Endothelial cell of umbilical vein (primary cell): ENCODE measurements around the gene IPPK. TPM values are rescaled to one million over a fixed set of nuclear protein-coding genes. Genes with fewer than 3 reads are reported as not detected.

Source experiments
- BruUV-seq: library from RNA; stranded (reverse); fragments of 400-500 nt; replicated peaks from 2 replicates; lab custom pipeline; 2021; lab: Mats Ljungman, UMichigan
- CTCF ChIA-PET: fragments of 300-600, 350-600 bp; sonication (Branson Sonifier 250); formaldehyde crosslinking; loops from one replicate; lab custom pipeline; 2021; ENCODE audit warnings: antibody characterized with exemption, inconsistent platforms; lab: Charles Lee
- POLR2A ChIA-PET: fragments of 300-600, 350-600 bp; sonication (Branson Sonifier 250); formaldehyde crosslinking; loops from one replicate; lab custom pipeline; 2021; ENCODE audit warnings: antibody characterized with exemption, inconsistent platforms; lab: Charles Lee
- DNase-seq: peaks from one replicate; pipeline ENCODE4 v3.0.0-alpha.2; 2011; ENCODE audit warnings: low read depth, low spot score
- FAIRE-seq: peaks from 2 replicates; lab custom pipeline; 2011; peaks lifted over from hg19 to GRCh38; lab: Jason Lieb, UNC
- H2AFZ ChIP-seq: 2 replicates; pipeline ENCODE4 v1.6.0; 2012; ENCODE audit warnings: low read depth, low read length, control low read depth, inconsistent platforms
- H3K27ac ChIP-seq: 2 replicates; pipeline ENCODE4 v1.5.1; 2011; ENCODE audit warnings: low read depth, mild to moderate bottlenecking, control low read depth, low read length, moderate library complexity; ENCODE audit not compliant: insufficient read depth
- H3K27me3 ChIP-seq, 2 experiments: 2 replicates each; pipeline versions ENCODE4 v1.6.0 to v1.6.1; 2011; ENCODE audit warnings: low read length in 2 of 2, mixed read lengths in 1 of 2; ENCODE audit not compliant: control insufficient read depth in 2 of 2, insufficient read depth in 2 of 2
- H3K36me3 ChIP-seq, 2 experiments: 2 replicates in 1 of 2; 3 replicates in 1 of 2; pipeline ENCODE4 v1.5.1; 2011; ENCODE audit warnings: low read length in 2 of 2, mild to moderate bottlenecking in 1 of 2, moderate library complexity in 1 of 2; ENCODE audit not compliant: control insufficient read depth in 2 of 2, insufficient read depth in 2 of 2; ENCODE audit errors: extremely low read depth in 1 of 2
- H3K4me1 ChIP-seq: 3 replicates; pipeline ENCODE4 v1.5.1; 2011; ENCODE audit warnings: mild to moderate bottlenecking, low read length; ENCODE audit not compliant: control insufficient read depth, insufficient read depth; ENCODE audit errors: extremely low read depth
- H3K4me2 ChIP-seq: 2 replicates; pipeline ENCODE4 v1.6.1; 2011; ENCODE audit warnings: low read length, control low read depth, mixed read lengths; ENCODE audit not compliant: insufficient read depth
- H3K4me3 ChIP-seq, 3 experiments: fragments of 200-600 bp in 1 of 3; sonication (generic), shearing (Covaris generic) in 1 of 3; replicated peaks in 1 of 3; 2 replicates each; pipeline ENCODE4 v1.5.1; 2011 to 2016; ENCODE audit warnings: control low read depth in 3 of 3, low read length in 3 of 3, mild to moderate bottlenecking in 2 of 3, inconsistent platforms in 1 of 3, low read depth in 1 of 3, moderate library complexity in 1 of 3; ENCODE audit not compliant: insufficient read depth in 1 of 3
- H3K79me2 ChIP-seq: 2 replicates; pipeline ENCODE4 v1.6.0; 2012; ENCODE audit warnings: low read length, inconsistent platforms; ENCODE audit not compliant: control insufficient read depth, insufficient read depth
- H3K9ac ChIP-seq: replicated peaks from 2 replicates; pipeline ENCODE3; 2011; ENCODE audit warnings: low read length, control low read depth; ENCODE audit not compliant: insufficient read depth; ENCODE audit errors: extremely low read depth
- H3K9me1 ChIP-seq: replicated peaks from 3 replicates; pipeline ENCODE4 v1.6.0; 2011; ENCODE audit warnings: mild to moderate bottlenecking, low read length; ENCODE audit not compliant: control insufficient read depth, insufficient read depth; ENCODE audit errors: extremely low read depth
- H3K9me3 ChIP-seq: replicated peaks from 2 replicates; pipeline ENCODE4 v1.5.1; 2012; ENCODE audit warnings: low read length, inconsistent platforms; ENCODE audit not compliant: control insufficient read depth, insufficient read depth
- H4K20me1 ChIP-seq: replicated peaks from 2 replicates; pipeline ENCODE3; 2011; ENCODE audit warnings: mild to moderate bottlenecking, low read length; ENCODE audit not compliant: control insufficient read depth, insufficient read depth; ENCODE audit errors: extremely low read depth
- CTCF ChIP-seq, 2 donors: IDR thresholded peaks; 1 replicate in 1 of 2; 2 replicates in 1 of 2; pipeline ENCODE4 v1.5.1; 2011; ENCODE audit warnings: low read length in 2 of 2, mild to moderate bottlenecking in 2 of 2, moderate library complexity in 2 of 2, control low read depth in 1 of 2, inconsistent platforms in 1 of 2, low read depth in 1 of 2; ENCODE audit not compliant: insufficient read depth in 1 of 2; ENCODE audit errors: extremely low read depth in 1 of 2
- EZH2 ChIP-seq: IDR thresholded peaks from 2 replicates; pipeline ENCODE4 v1.6.1; 2012; ENCODE audit warnings: borderline replicate concordance, low read depth, mild to moderate bottlenecking, moderate library complexity, low read length, inconsistent platforms; ENCODE audit not compliant: severe bottlenecking
- FOS ChIP-seq: IDR thresholded peaks from 2 replicates; pipeline ENCODE4 v1.6.1; 2011; ENCODE audit warnings: mild to moderate bottlenecking, low read length, moderate library complexity, borderline replicate concordance; ENCODE audit not compliant: insufficient read depth
- GATA2 ChIP-seq: IDR thresholded peaks from 2 replicates; pipeline ENCODE4 v1.7.0; 2011; ENCODE audit warnings: low read depth, mild to moderate bottlenecking, moderate library complexity, mixed read lengths, low read length; ENCODE audit not compliant: insufficient read length, insufficient read depth
- JUN ChIP-seq: IDR thresholded peaks from 2 replicates; pipeline ENCODE4 v1.6.1; 2011; ENCODE audit warnings: borderline replicate concordance, low read depth; ENCODE audit not compliant: insufficient read length, insufficient read depth
- MAX ChIP-seq: IDR thresholded peaks from 2 replicates; pipeline ENCODE4 v1.6.1; 2011; ENCODE audit not compliant: insufficient read depth, insufficient read length
- MYC ChIP-seq: IDR thresholded peaks from one replicate; pipeline ENCODE4 v1.6.1; 2011; ENCODE audit warnings: mild to moderate bottlenecking, low read depth, low read length
- POLR2A ChIP-seq: IDR thresholded peaks from 2 replicates; pipeline ENCODE4 v1.6.1; 2012; ENCODE audit warnings: low read depth, mild to moderate bottlenecking, control low read depth, low read length
- POLR2AphosphoS5 ChIP-seq: IDR thresholded peaks from 2 replicates; pipeline ENCODE4 v1.6.1; 2012; ENCODE audit warnings: low read depth, mild to moderate bottlenecking, control low read depth, low read length, moderate library complexity; ENCODE audit not compliant: insufficient read depth
- dilution Hi-C: fragments of 300-500 bp; cut with MboI; formaldehyde crosslinking; loops from one replicate; pipeline ENCODE4 v1.15.0; 2019; ENCODE audit warnings: low sequenced_read_pairs; ENCODE audit not compliant: extremely low pct_ligation_motif_present
- intact Hi-C: fragments of 100-400 bp; cut with micrococcal nuclease; formaldehyde crosslinking; loops from one replicate; pipeline ENCODE4 v1.10.0; 2022
- polyA plus RNA-seq, 4 experiments: library from polyadenylated mRNA; depleted of rRNA in 3 of 4; stranded (reverse) in 3 of 4; unstranded in 1 of 4; fragments of >200 nt; gene quantifications; 2 replicates each; pipeline versions ENCODE4 v1.2.1 to v1.2.3, GENCODE V29; 2011 to 2012; ENCODE audit warnings: missing spikeins in 1 of 4
- total RNA-seq: library from RNA; stranded (reverse); gene quantifications from 2 replicates; pipeline ENCODE4 v1.2.3, GENCODE V29; 2021

IPPK gene
- total and polyA plus RNA-seq, 2 donors (not counting 3 experiments of a cell fraction or from before 2014, with no cell fraction given) = 14.0 to 28.0 TPM

GRCh38 chr9:92611621-92612285 is 58.2 kb downstream of the IPPK start:
- no TSS peak for BruUV-seq
- Histone ChIP-seq H3K4me1 (no peaks in the 10 kb centered on the region), H3K4me2 (no peak overlapping the region), H3K27me3 (no peaks in the 10 kb centered on the region), H3K36me3 (peaks cover 6 to 23% of the 10 kb centered on the region in 2 experiments), H3K4me3 (no peak overlapping the region), H3K9ac (no peak overlapping the region), H4K20me1 (no peaks in the 10 kb centered on the region), H3K9me1 (no peaks in the 10 kb centered on the region), H3K9me3 (no peaks in the 10 kb centered on the region), H2AFZ (no peak overlapping the region), H3K79me2 (no peaks in the 10 kb centered on the region), H3K27ac (no peak overlapping the region)
- ChIA-PET CTCF (no interaction called here), POLR2A (no interaction called here)
- DNase-seq (no peak), FAIRE-seq (no peak)
- dilution Hi-C loops = no loop called here
- TF ChIP-seq JUN (no peak), MYC (no peak), MAX (no peak), POLR2A (no peak), GATA2 (no peak), POLR2AphosphoS5 (no peak), EZH2 (no peak), CTCF (IDR thresholded peaks at IDR 0.05; ENCODE audit: extremely low read depth in 1 of 2, insufficient read depth in 1 of 2, low read depth in 1 of 2, low read length in 2 of 2) (no peak), FOS (no peak)
- intact Hi-C loops = no loop called here
